Adrenal gland (tissue), 5 donors: ENCODE results near the gene MSANTD1.

Experiments
- CTCF ChIP-seq, 6 experiments: fragments of 450-650 bp in 4 of 6; fragments of 200-600 bp in 2 of 6; sonication (generic) in 1 of 6; IDR thresholded peaks; 1 replicate in 5 of 6; 2 replicates in 1 of 6; pipeline versions ENCODE4 v1.5.1 to v1.8.0; 2016 to 2021; ENCODE audit warnings: antibody characterized with exemption in 6 of 6, mild to moderate bottlenecking in 2 of 6, moderate library complexity in 1 of 6
- POLR2A ChIP-seq, 2 donors: fragments of 450-650 bp; IDR thresholded peaks; one replicate each; pipeline ENCODE4 v1.6.1; 2017; ENCODE audit warnings: antibody characterized with exemption in 2 of 2, mild to moderate bottlenecking in 2 of 2, moderate library complexity in 1 of 2
- donor health status: DM: no; HTN: no; CAD: no.

GRCh38 chr4:3232871-3233271, 16.1 kb upstream of the MSANTD1 start:
- no peak for TF ChIP-seq CTCF (IDR thresholded peaks at IDR 0.05)
- TF ChIP-seq POLR2A (IDR thresholded peaks at IDR 0.05) = no peak
